Measurements from ENCODE around the gene SNX17. TPM values are rescaled to one million over a fixed set of nuclear protein-coding genes. Genes with fewer than 3 reads are reported as not detected.
"Not testable (repeated sequence)": the region's sequence is repeated elsewhere in the genome, so short reads cannot be mapped to it uniquely, and the experiment has no call there.

Gene SNX17, protein sequence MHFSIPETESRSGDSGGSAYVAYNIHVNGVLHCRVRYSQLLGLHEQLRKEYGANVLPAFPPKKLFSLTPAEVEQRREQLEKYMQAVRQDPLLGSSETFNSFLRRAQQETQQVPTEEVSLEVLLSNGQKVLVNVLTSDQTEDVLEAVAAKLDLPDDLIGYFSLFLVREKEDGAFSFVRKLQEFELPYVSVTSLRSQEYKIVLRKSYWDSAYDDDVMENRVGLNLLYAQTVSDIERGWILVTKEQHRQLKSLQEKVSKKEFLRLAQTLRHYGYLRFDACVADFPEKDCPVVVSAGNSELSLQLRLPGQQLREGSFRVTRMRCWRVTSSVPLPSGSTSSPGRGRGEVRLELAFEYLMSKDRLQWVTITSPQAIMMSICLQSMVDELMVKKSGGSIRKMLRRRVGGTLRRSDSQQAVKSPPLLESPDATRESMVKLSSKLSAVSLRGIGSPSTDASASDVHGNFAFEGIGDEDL
- 79.1 TPM for total RNA-seq

- ATAC-seq: peak; percentile 98
These were observed at the start of gene SNX17, which contains the start of gene EIF2B4 for GRCh38 chr2:27370026-27370815. TSS of gene SNX17 (plus strand) at chr2:27370616. CDS start at chr2:27370744, 128 bp downstream. TSS of gene EIF2B4 (minus strand) at chr2:27370338. CDS start at chr2:27370314, 24 bp downstream.

GRCh38 chr2:27320958-27321543 lies 49.4 kb upstream of the SNX17 start:
- DNase-seq (ENCODE audit: low spot score) (no peak), ATAC-seq (peak; percentile 18)
- intact Hi-C loops (cut with DNase I): no loop called here

More at GRCh38 chr2:27370026-27370815, at the start of gene SNX17, which contains the start of gene EIF2B4:
- intact Hi-C loops (cut with DNase I): no loop called here
- peak; percentile 99 for DNase-seq (ENCODE audit: low spot score)

DNA sequence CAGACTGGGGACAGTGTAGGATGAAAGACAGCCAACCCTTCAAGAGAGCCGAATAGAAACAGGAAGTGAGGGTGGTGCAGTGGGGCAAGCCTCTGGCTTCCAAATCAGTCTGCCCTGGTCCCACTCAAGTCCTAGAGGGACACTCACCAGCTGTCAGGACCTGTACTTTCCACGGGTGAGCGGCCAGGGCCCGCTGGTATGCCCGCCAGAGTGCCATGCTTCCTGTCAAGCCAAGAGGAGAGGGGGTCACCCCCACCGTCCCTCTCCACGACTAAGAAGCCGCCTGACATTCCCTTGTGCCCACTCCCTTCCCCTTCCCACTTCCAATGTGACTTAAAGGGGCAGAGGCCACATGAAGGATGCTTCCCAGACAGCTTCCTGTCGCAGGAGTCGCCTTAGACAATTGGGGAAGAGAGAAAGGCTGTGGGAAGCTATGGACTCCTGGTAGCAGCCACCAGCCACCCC lies 48.1 kb upstream of the SNX17 start:
- peak; percentile 32 for ATAC-seq
- DNase-seq (ENCODE audit: low spot score): no peak
- intact Hi-C loops (cut with DNase I): no loop called here

GRCh38 chr2:27322766-27323595 lies 47.4 kb upstream of the SNX17 start, which contains the start of gene MPV17:
TSS of gene MPV17 (minus strand) at chr2:27323097. CDS start at chr2:27322517, 580 bp downstream.
- ATAC-seq (peak; percentile 99), DNase-seq (ENCODE audit: low spot score) (peak; percentile 96)
- intact Hi-C loops (cut with DNase I): no loop called here

- DNase-seq (ENCODE audit: low spot score) (no peak), ATAC-seq (peak; percentile 9)
- intact Hi-C loops (cut with DNase I): no loop called here
These were observed 46.7 kb upstream of the SNX17 start for GRCh38 chr2:27323596-27324285.

GRCh38 chr2:27324720-27325119 lies 45.7 kb upstream of the SNX17 start:
- intact Hi-C loops (cut with DNase I): no loop called here
- DNase-seq (ENCODE audit: low spot score): no peak
- no peak for ATAC-seq

GRCh38 chr2:27335311-27335710 lies 35.1 kb upstream of the SNX17 start:
- DNase-seq (ENCODE audit: low spot score): no peak
- intact Hi-C loops (cut with DNase I): no loop called here
- ATAC-seq: no peak

GRCh38 chr2:27336173-27336572 lies 34.2 kb upstream of the SNX17 start:
- no peak for ATAC-seq
- no peak for DNase-seq (ENCODE audit: low spot score)
- intact Hi-C loops (cut with DNase I): no loop called here

DNA sequence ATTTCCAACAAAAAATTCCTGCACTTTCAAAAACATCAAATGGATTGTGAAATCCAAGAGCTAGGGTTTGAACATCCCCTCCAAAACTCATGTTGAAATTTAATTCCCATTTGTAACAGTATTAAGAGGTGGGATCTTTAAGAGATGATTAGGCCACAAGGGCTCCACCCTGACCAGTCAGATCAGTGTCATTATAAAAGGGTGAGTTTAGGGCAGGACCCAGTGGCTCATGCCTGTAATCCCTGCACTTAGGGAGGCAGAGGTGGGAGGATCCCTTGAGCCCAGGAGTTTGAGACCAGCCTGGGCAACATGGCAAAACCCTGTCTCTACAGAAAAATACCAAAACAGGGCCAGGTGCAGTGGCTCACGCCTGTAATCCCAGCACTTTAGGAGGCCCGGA lies 22.8 kb upstream of the SNX17 start:
- no peak for DNase-seq (ENCODE audit: low spot score)
- intact Hi-C loops (cut with DNase I): no loop called here
- peak; percentile 62 for ATAC-seq

DNA sequence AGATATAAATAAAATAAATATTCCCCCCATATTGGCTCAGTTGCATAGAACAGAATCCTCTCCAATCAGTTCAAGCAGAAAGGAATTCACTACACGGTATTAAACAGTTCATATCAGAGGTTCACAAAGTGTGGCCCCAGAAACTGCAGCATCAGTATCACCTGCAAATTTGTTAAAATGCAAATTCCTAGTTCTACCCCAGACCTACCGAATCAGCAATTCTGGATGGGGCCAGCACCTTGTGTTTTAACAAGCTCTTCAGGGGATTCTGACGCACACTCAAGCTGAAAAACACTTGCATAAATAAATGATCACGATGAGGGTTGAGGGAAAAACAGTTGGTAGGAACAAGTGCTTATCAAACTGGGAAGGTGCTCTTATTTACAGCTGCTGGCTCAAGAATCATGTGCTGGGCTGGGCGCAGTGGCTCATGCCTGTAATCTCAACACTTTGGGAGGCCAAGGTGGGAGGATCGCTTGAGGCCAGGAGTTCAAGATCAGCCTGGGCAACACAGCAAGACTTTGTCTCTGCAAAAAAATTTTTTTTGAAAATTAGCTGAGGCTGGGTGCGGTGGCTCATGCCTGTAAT lies 20.2 kb upstream of the SNX17 start:
- ATAC-seq (no peak), DNase-seq (ENCODE audit: low spot score) (no peak)
- intact Hi-C loops (cut with DNase I): no loop called here

DNA sequence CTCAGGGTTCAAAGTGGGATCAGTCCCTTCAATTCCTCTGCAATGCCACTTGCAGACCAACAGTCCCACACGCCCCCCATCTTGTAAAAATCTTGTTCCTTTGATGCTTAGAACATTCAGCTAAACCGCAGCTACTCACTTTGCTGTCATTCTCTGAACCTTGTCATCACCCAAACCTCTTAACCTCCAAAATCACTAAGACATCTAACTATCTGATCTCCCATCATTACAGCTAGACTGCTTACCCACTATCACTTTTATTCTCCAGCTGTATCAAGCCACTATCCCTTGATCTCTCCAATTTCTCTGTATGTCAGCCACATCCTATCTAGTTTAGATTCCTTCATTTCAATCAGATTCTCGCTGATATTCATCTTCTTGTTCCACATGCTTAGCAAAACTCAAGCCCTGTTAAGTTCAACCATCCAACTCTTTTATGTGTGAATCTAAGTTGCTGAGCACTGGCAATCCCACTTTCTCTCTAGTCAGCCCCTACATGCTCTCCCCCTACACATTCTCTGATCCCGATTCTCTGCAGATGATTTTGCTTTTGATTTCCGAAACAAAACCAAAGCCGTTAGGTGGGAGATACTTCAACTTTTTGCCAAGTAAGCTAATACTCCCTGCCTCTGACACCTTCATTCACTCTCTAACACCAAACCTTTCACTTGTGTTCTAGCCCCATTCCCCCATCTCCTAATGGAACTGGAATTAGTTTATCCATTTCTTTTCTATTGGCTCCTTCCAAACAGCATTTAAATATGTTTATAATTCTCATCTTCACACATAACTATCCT lies 18.4 kb upstream of the SNX17 start:
- no peak for ATAC-seq
- intact Hi-C loops (cut with DNase I): no loop called here
- no peak for DNase-seq (ENCODE audit: low spot score)

GRCh38 chr2:27353386-27353761 lies 17.0 kb upstream of the SNX17 start:
- DNase-seq (ENCODE audit: low spot score); intact Hi-C loops (cut with DNase I); ATAC-seq: not testable (repeated sequence)

GRCh38 chr2:27353762-27354596 lies 16.4 kb upstream of the SNX17 start:
- intact Hi-C loops (cut with DNase I): no loop called here
- ATAC-seq (no peak), DNase-seq (ENCODE audit: low spot score) (no peak)

- DNase-seq (ENCODE audit: low spot score) (no peak), ATAC-seq (no peak)
- intact Hi-C loops (cut with DNase I): no loop called here
These were observed 15.9 kb upstream of the SNX17 start for GRCh38 chr2:27354597-27354927.

DNA sequence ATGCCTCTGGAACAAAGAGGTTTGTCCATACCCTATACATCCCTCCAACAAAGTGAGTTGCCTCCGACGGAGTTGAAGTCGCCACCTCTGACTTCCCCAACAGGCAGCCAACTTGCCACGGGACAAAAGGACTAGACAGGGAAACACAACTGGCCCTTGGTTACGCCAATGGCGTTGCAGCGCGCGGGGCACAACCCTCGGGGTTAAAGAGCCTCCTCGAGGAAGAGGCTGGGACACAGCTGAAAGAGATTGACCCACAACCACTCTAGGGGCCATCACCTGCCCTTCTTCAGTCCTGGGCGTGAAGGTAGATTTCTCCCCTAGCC lies 14.4 kb upstream of the SNX17 start:
- DNase-seq (ENCODE audit: low spot score): no peak
- intact Hi-C loops (cut with DNase I): no loop called here
- peak; percentile 39 for ATAC-seq
